DND-41 (cell line): ENCODE measurements around the gene ADAT2.

Experiments
- ATAC-seq: fragments of 200-7000 bp; cut with Tn5 transposase; 3 replicates; pipeline ENCODE4 v1.9.1; 2021; ENCODE audit warnings: low read depth; ENCODE audit not compliant: insufficient read depth
- DNase-seq: peaks from one replicate; pipeline ENCODE4 v3.0.0-alpha.2; 2020
- H2AFZ ChIP-seq: 2 replicates; pipeline ENCODE4 v1.6.0; 2012; ENCODE audit warnings: low read depth, low read length
- H3K27ac ChIP-seq: 2 replicates; pipeline ENCODE4 v1.5.1; 2012; ENCODE audit warnings: low read length, inconsistent platforms
- H3K27me3 ChIP-seq: fragments of 200-600 bp; sonication (generic); 2 replicates; pipeline ENCODE4 v1.6.0; 2012; ENCODE audit warnings: low read length, mild to moderate bottlenecking, inconsistent platforms; ENCODE audit not compliant: insufficient read depth, poor library complexity
- H3K36me3 ChIP-seq: 2 replicates; pipeline ENCODE4 v1.5.1; 2012; ENCODE audit warnings: low read length, inconsistent platforms; ENCODE audit not compliant: insufficient read depth
- H3K4me1 ChIP-seq: 2 replicates; pipeline ENCODE4 v1.5.1; 2012; ENCODE audit warnings: mild to moderate bottlenecking, low read length; ENCODE audit not compliant: insufficient read depth
- H3K4me2 ChIP-seq: 2 replicates; pipeline ENCODE4 v1.6.0; 2012; ENCODE audit warnings: mild to moderate bottlenecking, moderate library complexity, low read length, inconsistent platforms; ENCODE audit not compliant: insufficient read depth
- H3K4me3 ChIP-seq, 2 experiments: fragments of 200-600 bp in 1 of 2; shearing (Covaris generic) in 1 of 2; 2 replicates each; pipeline ENCODE4 v1.5.1; 2012 to 2016; ENCODE audit warnings: inconsistent platforms in 2 of 2, low read length in 2 of 2, mild to moderate bottlenecking in 2 of 2, low read depth in 1 of 2, moderate library complexity in 1 of 2
- H3K79me2 ChIP-seq: 2 replicates; pipeline ENCODE4 v1.6.0; 2012; ENCODE audit warnings: low read length, inconsistent platforms; ENCODE audit not compliant: insufficient read depth
- H3K9ac ChIP-seq: 2 replicates; pipeline ENCODE4 v1.6.0; 2012; ENCODE audit warnings: low read depth, mild to moderate bottlenecking, inconsistent platforms, low read length, moderate library complexity
- H3K9me3 ChIP-seq: 2 replicates; pipeline ENCODE4 v1.5.1; 2012; ENCODE audit warnings: low read length, moderate library complexity, mild to moderate bottlenecking, inconsistent platforms; ENCODE audit not compliant: insufficient read depth, severe bottlenecking
- H4K20me1 ChIP-seq: 2 replicates; pipeline ENCODE4 v1.6.0; 2012; ENCODE audit warnings: low read length; ENCODE audit not compliant: insufficient read depth
- EZH2 ChIP-seq: IDR thresholded peaks from 3 replicates; pipeline ENCODE4 v1.6.1; 2012; ENCODE audit warnings: borderline replicate concordance, low read depth, mild to moderate bottlenecking, moderate library complexity, low read length, inconsistent platforms; ENCODE audit not compliant: severe bottlenecking
- TF ChIP-seq, protein P1 (sequence below): IDR thresholded peaks from 2 replicates; pipeline ENCODE4 v1.5.1; 2012; ENCODE audit warnings: borderline replicate concordance, low read length, moderate library complexity, mild to moderate bottlenecking; ENCODE audit not compliant: poor library complexity, severe bottlenecking; ENCODE audit errors: extremely low read depth

ADAT2 gene

DNA sequence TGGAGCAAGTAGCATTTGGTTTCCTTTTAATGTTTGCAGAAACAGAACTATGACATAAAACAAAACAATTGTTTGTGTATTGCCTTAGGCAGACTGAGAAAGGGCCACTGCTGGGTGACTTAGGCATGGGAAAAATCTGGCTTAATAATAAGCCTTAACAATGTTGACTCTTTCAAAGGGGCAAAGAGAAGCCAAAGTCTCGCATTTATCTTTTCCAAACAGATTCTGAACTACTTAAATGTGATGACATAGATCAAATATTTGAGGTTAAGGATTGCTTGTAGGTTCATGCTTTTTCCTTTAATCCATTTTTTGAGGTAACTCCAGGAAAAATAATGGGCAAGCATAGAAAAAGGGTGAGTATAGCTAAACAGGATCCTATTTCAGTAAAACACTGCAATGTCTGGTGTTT lies 39.6 kb downstream of the ADAT2 start:
- no peaks in the 10 kb centered on the region for H3K27me3 ChIP-seq
- no peaks in the 10 kb centered on the region for H4K20me1 ChIP-seq
- DNase-seq: no peak
- no peaks in the 10 kb centered on the region for H3K9me3 ChIP-seq
- H3K4me1 ChIP-seq: no peaks in the 10 kb centered on the region
- H3K4me2 ChIP-seq: no peak overlapping the region
- TF ChIP-seq EZH2: no peak
- TF ChIP-seq, protein P1, sequence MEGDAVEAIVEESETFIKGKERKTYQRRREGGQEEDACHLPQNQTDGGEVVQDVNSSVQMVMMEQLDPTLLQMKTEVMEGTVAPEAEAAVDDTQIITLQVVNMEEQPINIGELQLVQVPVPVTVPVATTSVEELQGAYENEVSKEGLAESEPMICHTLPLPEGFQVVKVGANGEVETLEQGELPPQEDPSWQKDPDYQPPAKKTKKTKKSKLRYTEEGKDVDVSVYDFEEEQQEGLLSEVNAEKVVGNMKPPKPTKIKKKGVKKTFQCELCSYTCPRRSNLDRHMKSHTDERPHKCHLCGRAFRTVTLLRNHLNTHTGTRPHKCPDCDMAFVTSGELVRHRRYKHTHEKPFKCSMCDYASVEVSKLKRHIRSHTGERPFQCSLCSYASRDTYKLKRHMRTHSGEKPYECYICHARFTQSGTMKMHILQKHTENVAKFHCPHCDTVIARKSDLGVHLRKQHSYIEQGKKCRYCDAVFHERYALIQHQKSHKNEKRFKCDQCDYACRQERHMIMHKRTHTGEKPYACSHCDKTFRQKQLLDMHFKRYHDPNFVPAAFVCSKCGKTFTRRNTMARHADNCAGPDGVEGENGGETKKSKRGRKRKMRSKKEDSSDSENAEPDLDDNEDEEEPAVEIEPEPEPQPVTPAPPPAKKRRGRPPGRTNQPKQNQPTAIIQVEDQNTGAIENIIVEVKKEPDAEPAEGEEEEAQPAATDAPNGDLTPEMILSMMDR: no peak
- no peak overlapping the region for H3K4me3 ChIP-seq
- H2AFZ ChIP-seq: no peak overlapping the region
- ATAC-seq: no peak
- H3K27ac ChIP-seq: no peak overlapping the region
- H3K9ac ChIP-seq: no peak overlapping the region
- no peaks in the 10 kb centered on the region for H3K36me3 ChIP-seq
- H3K79me2 ChIP-seq: no peaks in the 10 kb centered on the region

DNA sequence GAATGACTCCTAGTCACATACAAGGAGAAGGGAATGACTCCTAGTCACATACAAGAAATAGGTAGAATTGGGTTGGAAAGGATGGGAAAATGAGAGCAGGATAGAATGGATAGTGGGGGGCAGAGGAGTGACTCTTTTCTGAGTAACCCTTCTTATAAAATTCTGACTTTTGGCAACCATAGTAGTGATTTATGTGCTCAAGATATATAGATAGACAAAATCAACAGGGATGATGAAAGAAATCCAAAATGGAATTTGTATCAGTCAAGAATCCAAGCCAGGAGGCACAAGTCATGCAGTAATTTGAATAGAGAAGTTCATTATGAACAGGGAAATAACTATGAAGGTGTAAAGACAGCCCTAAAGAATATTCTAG lies 41.7 kb downstream of the ADAT2 start:
- Histone ChIP-seq H3K4me1 (no peaks in the 10 kb centered on the region), H2AFZ (no peak overlapping the region), H4K20me1 (no peaks in the 10 kb centered on the region), H3K27ac (no peak overlapping the region), H3K27me3 (no peaks in the 10 kb centered on the region), H3K79me2 (no peaks in the 10 kb centered on the region), H3K4me3 (no peak overlapping the region), H3K9ac (no peak overlapping the region), H3K9me3 (no peaks in the 10 kb centered on the region), H3K36me3 (no peaks in the 10 kb centered on the region), H3K4me2 (no peak overlapping the region)
- TF ChIP-seq, protein P1: no peak
- no peak for TF ChIP-seq EZH2
- ATAC-seq (no peak), DNase-seq (no peak)

DNA sequence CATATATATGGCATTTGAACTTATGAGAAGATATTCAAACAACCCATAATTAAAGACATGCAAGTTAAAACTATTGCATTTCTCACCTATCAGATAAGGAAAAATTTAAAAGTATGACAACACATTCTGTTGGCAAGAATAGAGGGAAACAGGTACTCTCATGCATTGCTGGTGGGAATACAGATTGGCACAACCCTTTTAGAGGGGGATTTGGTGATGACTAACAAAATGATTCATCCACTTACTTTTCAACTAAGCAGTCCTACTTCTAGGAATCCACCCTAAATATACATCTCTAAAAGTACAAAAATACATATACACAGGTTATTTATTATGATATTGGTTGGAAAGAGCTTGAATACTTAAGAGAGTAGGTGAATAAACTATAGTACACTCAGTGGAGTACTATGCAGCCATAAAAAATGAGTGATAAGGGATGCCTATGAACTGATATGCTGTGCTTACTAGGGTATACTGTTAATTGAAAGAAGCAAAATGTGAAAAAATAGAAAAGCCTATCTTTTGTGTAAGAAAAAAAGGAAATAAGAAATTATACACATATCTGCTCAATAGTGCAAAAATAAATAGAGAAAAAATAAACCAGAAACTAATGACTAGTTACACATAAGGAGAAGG lies 42.2 kb downstream of the ADAT2 start:
- Histone ChIP-seq H3K36me3 (no peaks in the 10 kb centered on the region), H4K20me1 (no peaks in the 10 kb centered on the region), H3K79me2 (no peaks in the 10 kb centered on the region), H3K4me1 (no peaks in the 10 kb centered on the region), H3K9ac (no peak overlapping the region), H3K4me2 (no peak overlapping the region), H3K9me3 (no peaks in the 10 kb centered on the region), H3K27ac (no peak overlapping the region), H2AFZ (no peak overlapping the region), H3K4me3 (no peak overlapping the region), H3K27me3 (no peaks in the 10 kb centered on the region)
- DNase-seq: no peak
- TF ChIP-seq, protein P1: no peak
- TF ChIP-seq EZH2: no peak
- no peak for ATAC-seq

DNA sequence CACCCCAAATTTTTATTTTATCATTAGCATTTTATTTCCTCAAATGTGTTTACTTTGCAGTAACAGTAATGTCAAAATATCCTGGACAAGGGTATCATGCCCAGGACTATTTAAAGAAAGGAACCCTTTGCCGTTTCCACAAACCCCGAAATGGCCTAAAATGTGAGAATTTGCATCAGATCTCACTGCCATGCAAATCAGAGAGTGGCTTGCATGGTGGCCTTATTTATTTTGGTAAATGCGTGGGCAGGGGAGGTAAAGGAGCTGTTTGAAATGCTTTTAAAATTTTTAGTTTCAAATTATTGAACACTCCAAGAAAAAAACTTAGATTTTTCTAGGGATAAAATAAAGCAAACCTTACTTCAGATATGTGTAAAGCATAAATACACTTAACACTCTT lies 43.8 kb downstream of the ADAT2 start:
- H3K9me3 ChIP-seq: no peaks in the 10 kb centered on the region
- H3K27ac ChIP-seq: no peak overlapping the region

More for the DNA sequence above, 43.8 kb downstream of the ADAT2 start:
- H3K4me1 ChIP-seq: no peaks in the 10 kb centered on the region
- no peaks in the 10 kb centered on the region for H3K27me3 ChIP-seq
- H3K4me3 ChIP-seq: no peak overlapping the region
- TF ChIP-seq EZH2: no peak
- TF ChIP-seq, protein P1: no peak
- H3K9ac ChIP-seq: no peak overlapping the region
- H3K79me2 ChIP-seq: no peaks in the 10 kb centered on the region
- DNase-seq (no peak), ATAC-seq (no peak)
- no peak overlapping the region for H2AFZ ChIP-seq
- no peaks in the 10 kb centered on the region for H3K36me3 ChIP-seq
- H4K20me1 ChIP-seq: no peaks in the 10 kb centered on the region
- no peak overlapping the region for H3K4me2 ChIP-seq
